HG03280 (cell line): Measurements from ENCODE around the gene BDKRB2.

Experiments
- ATAC-seq: cut with Tn5 transposase; IDR thresholded peaks from one replicate; pipeline ENCODE4 v1.9.1; 2021; ENCODE audit warnings: mild to moderate bottlenecking, moderate library complexity; ENCODE audit not compliant: unreplicated experiment

The BDKRB2 gene

DNA sequence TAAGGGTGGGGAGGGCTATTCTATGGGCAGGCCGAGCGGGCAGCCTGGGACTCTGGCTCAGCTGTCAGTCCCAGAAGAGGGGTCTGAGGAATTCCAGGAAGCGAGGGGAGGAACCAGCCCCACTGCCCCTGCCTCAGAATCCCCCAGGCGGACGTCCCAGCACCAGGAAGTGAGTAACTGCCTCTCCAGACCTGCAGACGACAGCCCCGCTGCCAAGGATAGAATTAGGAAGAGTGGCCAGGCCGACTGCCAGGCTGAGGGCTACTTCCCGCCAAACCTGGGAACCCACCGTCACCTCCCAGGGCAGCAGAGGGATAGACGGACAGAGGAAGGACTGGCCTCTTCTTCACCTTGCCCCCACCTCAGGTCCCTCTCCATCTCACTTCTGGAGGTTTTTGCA is 6.7 kb upstream of the BDKRB2 start:
- no peak for ATAC-seq

GRCh38 chr14:96198430-96199130 is 6.1 kb upstream of the BDKRB2 start:
- ATAC-seq, result no peak

- ATAC-seq, result no peak
Observed at GRCh38 chr14:96201157-96201556, 3.5 kb upstream of the BDKRB2 start.

DNA sequence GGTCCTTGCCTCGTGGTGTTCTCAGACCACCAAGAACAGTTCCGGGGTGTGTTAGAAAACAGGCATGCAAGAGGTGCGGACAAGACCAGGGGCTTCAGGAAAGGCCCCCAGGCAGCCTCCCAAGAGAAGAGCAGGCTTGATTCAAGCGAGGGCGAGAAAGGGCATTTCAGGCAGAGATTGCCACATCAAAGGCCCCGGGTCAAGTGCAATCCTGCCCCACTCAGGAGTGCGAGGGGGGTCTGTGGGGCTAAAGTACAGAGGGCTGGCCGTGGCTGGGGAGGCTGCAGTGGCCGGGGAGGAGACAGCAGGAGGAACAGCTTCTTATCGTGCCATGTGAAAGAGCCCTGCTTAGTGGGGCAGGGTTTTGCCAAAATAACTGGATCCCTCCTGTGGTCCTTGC is 2.7 kb upstream of the BDKRB2 start:
- ATAC-seq, result no peak

DNA sequence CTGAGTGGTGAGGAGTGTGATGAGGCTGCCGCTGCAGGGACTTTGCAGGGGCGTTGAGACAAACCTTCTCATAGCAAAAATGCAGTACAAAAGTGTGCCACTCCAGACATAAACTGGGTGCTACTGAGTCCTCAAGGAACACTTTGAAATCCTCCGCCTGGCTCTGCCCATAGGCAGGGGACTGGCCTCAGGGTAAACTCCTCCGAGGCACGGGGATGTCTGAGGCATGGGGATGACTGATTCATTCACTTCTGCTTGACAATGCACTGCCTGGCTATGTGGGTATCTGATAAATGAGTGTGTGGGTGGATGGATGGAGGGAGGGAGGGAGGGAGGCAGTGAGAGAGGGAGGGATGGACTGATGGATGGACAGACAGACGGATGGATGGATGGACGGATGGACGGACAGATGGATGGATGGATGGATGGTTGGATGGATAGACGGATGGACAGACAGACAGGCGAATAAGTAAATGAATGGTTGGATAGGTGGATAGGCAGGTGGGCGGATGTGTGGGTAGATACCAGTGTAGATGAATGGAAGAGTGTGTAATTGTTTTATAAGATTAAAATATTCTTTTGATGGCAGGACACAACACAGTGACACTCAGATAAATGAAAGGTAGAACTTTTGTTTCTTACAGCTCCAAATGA is 2.1 kb upstream of the BDKRB2 start:
- no peak for ATAC-seq

GRCh38 chr14:96203116-96203515 is 1.5 kb upstream of the BDKRB2 start:
- ATAC-seq, result no peak

DNA sequence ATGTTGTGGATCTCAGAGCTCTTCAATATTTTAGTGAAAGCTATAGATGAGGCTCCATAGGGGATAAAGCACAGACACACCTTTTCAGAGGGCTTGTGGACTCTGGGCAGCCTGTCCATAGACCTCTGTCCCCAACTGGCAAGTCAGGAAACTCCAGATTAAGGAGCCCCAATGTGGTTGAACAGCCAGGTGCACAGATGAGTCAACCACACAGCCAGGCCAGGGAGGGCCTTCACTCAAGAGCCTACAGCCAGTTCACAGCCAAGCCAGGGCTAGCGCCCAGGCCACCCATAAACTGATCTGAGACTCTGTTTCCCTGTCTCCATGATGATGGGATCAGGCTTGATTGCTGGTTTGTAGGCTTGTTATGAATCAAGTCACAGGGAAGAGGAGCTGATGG is 1.0 kb upstream of the BDKRB2 start:
- no peak for ATAC-seq

- ATAC-seq, result no peak
Observed at GRCh38 chr14:96205059-96205977, 679 bp downstream of the BDKRB2 start.

DNA sequence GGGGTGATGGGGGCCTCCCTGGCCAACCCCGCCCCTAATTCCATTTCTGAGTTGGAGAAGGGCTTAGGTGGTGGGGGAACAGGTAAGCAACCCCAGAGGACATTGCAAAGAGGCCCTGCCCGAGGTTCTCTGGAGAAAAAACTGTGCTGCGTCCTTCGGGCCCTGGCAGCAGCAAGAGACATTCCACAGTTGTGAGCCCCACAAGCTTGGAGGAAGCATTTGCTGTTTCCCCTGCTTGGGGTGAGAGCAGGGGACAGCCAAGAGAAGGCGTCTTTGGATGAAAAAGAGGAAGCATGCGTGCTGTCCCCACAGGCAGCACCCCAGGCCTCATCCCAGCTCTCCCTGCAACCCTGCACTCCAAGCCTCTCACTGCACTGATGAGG is 1.3 kb downstream of the BDKRB2 start:
- ATAC-seq, result no peak

- no peak for ATAC-seq
Observed at GRCh38 chr14:96206461-96206860, 1.8 kb downstream of the BDKRB2 start.

DNA sequence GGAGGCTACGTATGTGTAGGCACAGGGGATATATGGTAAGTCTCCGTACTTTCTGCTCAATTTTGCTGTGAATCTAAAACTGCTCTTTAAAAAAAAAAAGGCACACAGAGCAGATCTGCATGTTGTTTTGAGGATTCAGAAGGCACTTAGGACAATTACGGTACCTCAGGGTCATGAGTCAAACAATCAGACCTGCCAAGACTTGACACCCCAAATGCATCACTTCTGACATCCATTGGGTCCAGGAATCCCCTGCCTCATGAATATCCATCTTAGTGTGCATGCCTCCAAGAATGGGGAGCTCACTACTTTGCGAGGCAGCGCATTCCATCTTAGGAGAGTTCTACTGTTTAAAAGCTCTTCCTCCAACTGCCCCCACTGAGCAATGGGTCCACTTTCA is 3.0 kb downstream of the BDKRB2 start:
- no peak for ATAC-seq

GRCh38 chr14:96208739-96209138 is 4.1 kb downstream of the BDKRB2 start:
- no peak for ATAC-seq

DNA sequence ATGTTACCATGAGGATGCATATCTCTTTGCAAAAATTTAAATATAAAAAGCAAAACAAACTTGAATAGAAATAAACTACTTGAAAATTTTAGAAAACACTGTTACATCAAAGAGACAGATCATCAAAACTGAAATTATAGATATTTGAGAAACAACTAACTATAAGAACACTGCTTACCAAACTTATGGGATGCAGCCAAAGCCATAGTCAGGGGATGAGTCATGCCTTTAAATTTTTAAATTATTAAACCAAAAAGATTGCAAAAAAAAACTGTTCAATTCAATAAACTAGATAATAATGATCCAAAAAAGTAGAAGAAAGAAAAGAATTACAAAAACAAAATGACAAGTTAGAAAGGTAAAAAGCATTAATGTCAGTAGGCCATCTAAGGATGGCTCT is 7.5 kb downstream of the BDKRB2 start:
- ATAC-seq, result no peak

DNA sequence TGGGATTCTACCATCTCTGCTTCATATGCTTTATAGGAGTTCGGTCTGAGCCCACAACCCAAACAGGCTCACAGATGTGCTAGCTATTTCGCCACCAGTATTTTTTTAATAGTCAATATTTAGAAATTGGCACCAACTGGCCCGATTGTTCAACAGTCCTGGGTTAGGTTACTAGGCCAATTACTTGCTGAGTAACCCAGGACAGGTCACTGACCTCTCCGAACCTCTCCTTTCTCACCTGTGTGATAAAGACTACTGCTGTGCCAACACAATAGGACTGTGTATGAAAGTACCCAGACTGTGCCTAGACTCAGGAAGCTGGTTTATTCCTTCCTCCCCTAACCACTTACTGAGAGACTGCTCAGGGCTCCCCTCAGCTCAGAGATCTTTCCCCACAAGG is 8.3 kb downstream of the BDKRB2 start:
- ATAC-seq, result no peak

DNA sequence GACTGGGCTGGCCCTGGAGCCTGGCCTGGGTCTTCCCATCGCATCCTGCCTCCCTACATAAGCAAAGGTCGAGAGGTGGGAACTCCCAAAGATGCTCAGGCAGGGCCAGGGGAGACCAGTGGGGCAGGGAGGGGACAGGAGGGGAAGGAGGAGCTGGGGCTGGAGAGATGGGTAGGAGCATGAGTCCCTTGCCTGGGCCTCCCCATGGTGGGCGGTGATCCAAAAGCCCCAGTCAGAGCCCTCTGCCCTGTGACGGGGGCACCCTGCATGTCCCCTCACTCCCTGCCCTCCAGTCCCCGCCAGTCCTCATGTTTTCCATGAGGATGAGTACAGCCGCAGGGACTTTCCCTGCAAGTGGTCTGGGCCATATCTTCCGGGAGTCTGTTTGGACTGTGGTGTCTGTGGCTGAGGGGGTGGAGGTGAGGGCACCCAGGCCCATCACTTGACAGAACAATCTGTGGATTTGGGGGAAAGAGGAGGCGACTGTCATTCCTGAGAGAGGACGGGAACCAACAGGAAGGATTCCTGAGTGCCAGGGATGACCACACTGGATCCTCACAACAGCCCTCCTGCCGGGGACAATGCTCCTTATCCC is 9.3 kb downstream of the BDKRB2 start:
- ATAC-seq, result no peak

DNA sequence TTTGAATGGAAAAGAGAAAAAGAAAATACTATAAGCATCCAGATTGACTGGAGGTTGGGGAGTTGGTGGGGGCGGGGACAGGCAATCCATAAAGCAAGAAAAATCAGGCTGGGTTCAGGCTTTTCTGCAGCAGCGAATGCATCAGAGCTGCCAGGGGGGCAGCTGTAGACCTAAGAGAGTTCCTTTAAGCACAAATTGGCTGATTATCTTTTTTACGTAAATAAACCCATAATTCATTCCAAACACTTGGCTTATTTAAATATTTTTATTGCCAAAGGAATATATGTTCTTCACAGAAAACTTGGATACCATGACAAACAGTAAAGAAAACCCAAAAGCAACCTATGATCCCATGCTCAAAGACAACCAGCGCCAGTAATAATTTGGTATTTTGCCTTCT is 10.2 kb downstream of the BDKRB2 start:
- no peak for ATAC-seq

DNA sequence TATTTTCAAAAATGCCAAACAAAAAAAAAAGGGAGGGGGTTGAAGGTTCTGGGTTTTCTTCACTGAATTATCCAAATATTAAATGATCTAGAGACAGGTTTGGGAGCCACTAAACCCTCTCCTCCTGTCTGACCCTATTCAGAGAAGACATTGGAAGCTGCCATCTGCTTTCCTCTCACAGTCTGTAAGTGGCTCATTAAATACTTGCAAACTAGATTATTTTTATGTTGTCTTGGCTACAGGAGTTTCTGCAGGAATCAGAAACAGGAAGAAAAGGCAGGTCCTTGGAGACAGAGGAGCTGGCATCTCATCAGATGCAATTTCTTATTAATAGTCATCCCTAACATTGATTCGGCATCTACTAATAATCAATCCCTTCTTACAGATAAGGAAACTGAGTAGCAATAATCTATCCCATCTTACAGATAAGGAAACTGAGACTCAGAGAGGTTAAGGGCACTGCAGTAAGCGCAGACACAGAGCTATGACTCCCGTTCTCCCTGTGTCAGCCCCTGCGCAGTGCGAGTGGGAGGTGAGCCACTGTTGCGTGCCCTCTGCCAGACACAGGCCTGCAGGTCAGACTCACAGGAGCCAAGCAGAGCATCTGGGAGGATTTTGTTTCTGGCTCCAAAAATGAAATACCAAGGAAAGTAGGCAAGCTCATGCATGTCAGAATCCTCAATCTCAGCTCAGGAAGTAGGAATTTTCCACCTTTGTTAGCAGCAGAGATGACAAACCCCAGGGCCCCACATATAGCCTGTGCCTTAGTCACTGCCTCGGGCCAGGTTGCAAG is 11.0 kb downstream of the BDKRB2 start:
- no peak for ATAC-seq

GRCh38 chr14:96216627-96217026 is 12.0 kb downstream of the BDKRB2 start:
- no peak for ATAC-seq

GRCh38 chr14:96217376-96217913 is 12.8 kb downstream of the BDKRB2 start:
- ATAC-seq, result no peak

- no peak for ATAC-seq
Observed at GRCh38 chr14:96221109-96221650, 16.5 kb downstream of the BDKRB2 start.
